Measurements from ENCODE around the gene ARHGAP5.
A peak's percentile ranks its signal among the peaks of the same experiment; 100 is the strongest.
"Not testable (repeated sequence)": the region's sequence is repeated elsewhere in the genome, so short reads cannot be mapped to it uniquely, and the experiment has no call there.

The ARHGAP5 gene

GRCh38 chr14:32109676-32110547, 32.8 kb downstream of the ARHGAP5 start:
- no peak for DNase-seq (ENCODE audit: low spot score)

DNA sequence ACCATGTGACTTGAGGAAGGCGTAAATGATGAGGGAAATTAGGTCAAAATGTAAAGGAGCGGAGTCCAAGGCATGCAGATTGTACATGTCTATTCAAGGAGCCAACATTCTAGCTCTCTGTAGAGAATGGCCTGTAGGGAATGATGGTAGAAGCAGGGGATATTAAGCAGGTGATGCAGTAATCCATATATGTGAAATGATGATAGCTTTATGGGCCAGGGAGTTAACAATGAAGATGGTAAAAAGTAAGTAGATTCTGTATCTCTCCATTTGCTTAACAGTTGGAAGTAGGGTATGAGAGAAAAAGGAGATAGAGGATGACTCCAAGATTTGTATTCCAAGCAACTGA, 33.4 kb downstream of the ARHGAP5 start:
- no peak for DNase-seq (ENCODE audit: low spot score)

DNA sequence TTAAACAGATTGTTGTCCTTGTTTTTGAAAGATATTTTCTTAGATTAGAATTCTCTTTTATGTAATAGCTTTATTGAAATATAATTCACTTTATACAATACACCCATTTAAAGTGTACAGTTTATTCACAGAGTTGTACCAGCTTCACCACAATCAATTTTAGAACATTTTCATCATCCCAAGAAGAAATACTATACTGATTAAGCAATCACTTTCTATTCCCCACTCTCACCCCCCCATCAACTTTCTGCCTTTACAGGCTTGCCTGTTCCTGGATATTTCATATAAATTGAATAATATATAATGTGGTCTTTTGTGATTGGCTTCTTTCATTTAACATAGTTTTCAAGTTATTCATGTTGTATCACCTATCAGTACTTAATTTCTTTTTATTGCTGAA, 44.4 kb downstream of the ARHGAP5 start:
- no peak for DNase-seq (ENCODE audit: low spot score)

GRCh38 chr14:32121948-32122347, 44.8 kb downstream of the ARHGAP5 start:
- DNase-seq (ENCODE audit: low spot score) = no peak

DNA sequence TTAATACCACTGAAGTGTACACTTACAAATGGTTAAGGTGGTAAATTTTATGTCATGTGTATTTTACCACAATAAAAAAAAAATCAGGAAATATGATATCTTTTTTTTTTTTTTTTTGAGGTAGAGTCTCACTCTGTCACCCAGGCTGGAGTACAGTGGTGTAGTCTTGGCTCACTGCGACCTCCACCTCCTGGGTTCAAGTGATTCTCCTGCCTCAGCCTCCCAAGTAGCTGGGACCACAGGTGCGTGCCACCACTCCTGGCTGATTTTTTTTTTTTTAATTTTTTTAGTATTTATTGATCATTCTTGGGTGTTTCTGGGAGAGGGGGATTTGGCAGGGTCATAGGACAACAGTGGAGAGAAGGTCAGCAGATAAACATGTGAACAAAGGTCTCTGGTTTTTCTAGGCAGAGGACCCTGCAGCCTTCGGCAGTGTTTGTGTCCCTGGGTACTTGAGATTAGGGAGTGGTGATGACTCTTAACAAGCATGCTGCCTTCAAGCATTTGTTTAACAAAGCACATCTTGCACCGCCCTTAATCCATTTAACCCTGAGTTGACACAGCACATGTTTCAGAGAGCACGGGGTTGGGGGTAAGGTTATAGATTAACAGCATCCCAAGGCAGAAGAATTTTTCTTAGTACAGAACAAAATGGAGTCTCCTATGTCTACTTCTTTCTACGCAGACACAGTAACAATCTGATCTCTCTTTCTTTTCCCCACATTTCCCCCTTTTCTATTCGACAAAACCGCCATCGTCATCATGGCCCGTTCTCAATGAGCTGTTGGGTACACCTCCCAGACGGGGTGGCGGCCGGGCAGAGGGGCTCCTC, 50.0 kb downstream of the ARHGAP5 start:
- not testable (repeated sequence) for DNase-seq (ENCODE audit: low spot score)

GRCh38 chr14:32127731-32128654, 50.9 kb downstream of the ARHGAP5 start:
- DNase-seq (ENCODE audit: low spot score) = not testable (repeated sequence)

- DNase-seq (ENCODE audit: low spot score) = no peak
Measured at GRCh38 chr14:32128703-32129102, 51.6 kb downstream of the ARHGAP5 start.

DNA sequence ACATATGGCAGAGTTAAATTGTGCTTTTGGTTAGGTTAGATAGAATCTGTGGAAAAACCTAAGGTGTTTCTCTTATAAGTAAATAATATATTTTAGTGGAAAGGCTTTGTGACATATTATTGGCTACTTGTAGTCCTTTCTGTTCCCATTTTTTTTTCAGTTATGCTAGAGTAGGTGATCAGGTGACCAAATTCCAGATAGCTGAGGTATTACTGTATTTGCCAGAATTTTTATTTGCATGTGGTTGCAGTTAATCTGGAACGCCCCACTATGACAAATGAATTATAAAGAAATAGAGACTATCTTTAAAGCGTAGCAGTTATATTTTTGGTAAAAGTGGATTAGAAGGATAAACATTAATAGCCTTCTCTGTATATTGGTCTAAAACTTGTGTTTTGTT, 52.0 kb downstream of the ARHGAP5 start:
- DNase-seq (ENCODE audit: low spot score) = peak; percentile 14

DNA sequence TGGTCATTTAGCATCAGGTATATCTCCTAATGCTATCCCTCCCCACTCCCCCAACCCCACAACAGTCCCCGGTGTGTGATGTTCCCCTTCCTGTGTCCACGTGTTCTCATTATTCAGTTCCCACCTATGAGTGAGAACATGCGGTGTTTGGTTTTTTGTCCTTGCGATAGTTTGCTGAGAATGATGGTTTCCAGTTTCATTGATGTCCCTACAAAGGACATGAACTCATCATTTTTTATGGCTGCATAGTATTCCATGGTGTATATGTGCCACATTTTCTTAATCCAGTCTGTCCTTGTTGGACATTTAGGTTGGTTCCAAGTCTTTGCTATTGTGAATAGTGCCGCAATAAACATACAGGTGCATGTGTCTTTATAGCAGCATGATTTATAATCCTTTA, 54.6 kb downstream of the ARHGAP5 start:
- not testable (repeated sequence) for DNase-seq (ENCODE audit: low spot score)

DNA sequence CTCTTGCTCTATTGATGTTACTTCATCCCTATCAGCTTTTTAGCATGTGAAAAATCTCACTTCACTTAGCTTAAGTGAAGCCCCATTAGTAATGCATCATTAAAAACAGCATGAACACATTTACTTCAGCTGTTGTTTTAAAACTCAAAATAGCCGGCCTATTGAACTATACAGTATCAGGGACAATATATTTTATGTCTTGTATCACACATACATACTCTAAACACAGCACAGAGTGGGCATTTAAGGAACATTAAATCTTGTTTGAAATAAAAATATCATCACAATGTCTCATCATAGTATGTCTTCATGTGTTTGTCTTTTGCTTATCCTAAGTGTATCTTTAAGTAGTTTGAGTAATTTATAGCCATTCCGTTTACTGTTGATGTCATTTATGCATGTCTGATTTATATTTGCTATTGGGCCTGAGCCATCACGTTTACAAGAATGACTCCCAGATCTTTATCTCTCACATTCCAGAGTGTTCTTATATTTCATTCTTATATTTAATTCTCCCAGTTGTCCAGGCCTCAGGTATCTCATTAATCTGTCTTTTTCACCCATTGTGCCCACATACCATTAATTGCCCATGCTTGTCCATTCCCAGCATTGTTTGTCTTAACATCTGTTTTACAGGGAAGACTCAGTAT, 57.5 kb downstream of the ARHGAP5 start:
- DNase-seq (ENCODE audit: low spot score) = no peak

GRCh38 chr14:32136027-32136825, 59.1 kb downstream of the ARHGAP5 start:
- DNase-seq (ENCODE audit: low spot score) = no peak

- no peak for DNase-seq (ENCODE audit: low spot score)
Measured at GRCh38 chr14:32137313-32137712, 60.2 kb downstream of the ARHGAP5 start.

- no peak for DNase-seq (ENCODE audit: low spot score)
Measured at GRCh38 chr14:32137892-32138291, 60.8 kb downstream of the ARHGAP5 start.

DNA sequence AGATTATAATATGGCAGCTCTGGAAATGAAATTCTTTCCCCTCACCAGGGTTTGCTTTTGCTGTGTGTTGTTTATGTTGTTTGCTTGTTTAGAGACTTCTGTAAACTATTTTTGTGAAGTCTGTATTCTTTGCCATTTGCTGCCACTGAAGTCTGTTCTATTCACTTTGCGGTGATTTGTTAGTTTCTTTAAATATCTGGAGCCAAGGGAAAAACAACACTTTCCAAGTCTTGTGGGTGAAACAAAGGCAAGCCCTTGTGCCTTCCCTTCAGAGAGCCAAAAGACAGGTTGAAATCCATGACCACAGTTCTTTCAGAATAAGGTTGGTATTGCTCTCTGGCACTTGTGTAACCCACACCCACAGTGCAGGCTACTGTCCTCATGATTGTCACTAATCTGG, 65.2 kb downstream of the ARHGAP5 start:
- peak; percentile 11 for DNase-seq (ENCODE audit: low spot score)

- DNase-seq (ENCODE audit: low spot score) = no peak
Measured at GRCh38 chr14:32142754-32143437, 65.8 kb downstream of the ARHGAP5 start.

- DNase-seq (ENCODE audit: low spot score) = no peak
Measured at GRCh38 chr14:32150392-32150791, 73.3 kb downstream of the ARHGAP5 start.

DNA sequence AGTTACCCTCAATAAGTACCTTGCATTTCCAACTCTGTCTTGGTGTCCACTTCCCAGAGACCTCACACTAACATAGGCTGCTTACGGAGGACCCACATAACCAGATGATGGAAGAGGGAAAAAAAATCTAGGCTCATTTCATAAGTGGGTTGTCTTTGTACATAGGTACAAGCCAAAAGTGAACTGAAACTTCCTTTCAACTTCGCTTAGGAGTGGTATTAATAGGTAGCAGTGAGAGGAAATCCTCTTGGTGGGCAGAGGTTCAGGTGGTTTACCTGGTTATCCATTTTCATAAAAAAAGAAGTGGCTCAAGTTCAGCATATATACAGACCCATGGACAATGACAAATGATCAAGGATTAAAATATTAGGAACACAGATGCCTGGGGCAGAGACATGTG, 88.9 kb downstream of the ARHGAP5 start:
- DNase-seq (ENCODE audit: low spot score) = no peak

GRCh38 chr14:32166924-32167323, 89.8 kb downstream of the ARHGAP5 start:
- DNase-seq (ENCODE audit: low spot score) = no peak

DNA sequence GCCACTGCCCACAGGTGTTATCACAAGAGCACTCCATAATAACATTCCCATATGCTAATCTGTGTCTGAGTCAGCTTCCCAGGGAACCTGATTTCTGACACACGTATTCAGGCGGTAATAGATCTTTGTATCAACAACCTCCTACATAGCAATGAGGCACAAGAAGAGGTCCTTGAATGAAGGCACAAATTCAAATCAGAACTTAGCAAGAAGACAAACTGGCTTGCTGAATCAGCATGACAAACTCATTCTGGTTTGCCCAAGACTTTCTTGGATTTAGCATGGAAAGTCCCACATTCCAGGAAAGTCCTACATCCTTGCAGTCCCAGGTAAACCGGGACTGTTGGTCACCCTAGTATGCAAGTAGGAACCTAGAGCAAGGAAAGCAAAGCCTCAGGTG, 90.8 kb downstream of the ARHGAP5 start:
- DNase-seq (ENCODE audit: low spot score) = no peak

DNA sequence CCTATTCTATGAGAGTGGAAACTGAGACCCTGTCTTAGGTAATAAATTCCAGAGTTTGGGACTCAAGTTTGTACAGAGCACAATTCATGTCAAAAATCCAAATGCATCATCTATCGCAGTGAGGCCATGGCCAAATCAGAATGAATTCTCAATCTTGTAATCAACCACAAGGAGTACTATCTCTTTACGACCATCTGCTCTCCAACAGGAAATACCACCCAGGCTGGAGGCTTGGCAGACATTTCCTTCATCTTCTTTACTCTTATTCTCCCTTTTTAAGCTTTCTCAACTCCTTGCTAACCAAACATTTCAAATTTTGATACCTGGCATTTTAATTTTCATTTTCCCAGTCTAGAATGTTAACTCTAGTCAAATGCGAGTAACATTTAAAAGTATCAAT, 92.1 kb downstream of the ARHGAP5 start:
- no peak for DNase-seq (ENCODE audit: low spot score)
